Kidney epithelial cell (primary cell): ENCODE measurements around the gene KIAA0930. TPM values are rescaled to one million over a fixed set of nuclear protein-coding genes. Genes with fewer than 3 reads are reported as not detected.

Experiments
- DNase-seq: peaks from one replicate; pipeline ENCODE4 v3.0.0-alpha.2; 2010; ENCODE audit warnings: low read depth
- H3K27me3 ChIP-seq: 2 replicates; pipeline ENCODE4 v1.6.0; 2011; ENCODE audit warnings: low read length; ENCODE audit not compliant: control insufficient read depth, insufficient read depth
- H3K36me3 ChIP-seq: 2 replicates; pipeline ENCODE4 v1.5.1; 2011; ENCODE audit warnings: low read length; ENCODE audit not compliant: control insufficient read depth, insufficient read depth
- H3K4me3 ChIP-seq: 2 replicates; pipeline ENCODE4 v1.5.1; 2011; ENCODE audit warnings: low read depth, mild to moderate bottlenecking, control low read depth, low read length
- CTCF ChIP-seq: IDR thresholded peaks from 2 replicates; pipeline ENCODE4 v1.5.1; 2011; ENCODE audit warnings: mild to moderate bottlenecking, moderate library complexity, low read length, control low read depth, inconsistent platforms; ENCODE audit not compliant: insufficient read depth, poor library complexity, severe bottlenecking
- total RNA-seq: library from RNA; depleted of rRNA; stranded (reverse); fragments of >200 nt; gene quantifications from 2 replicates; pipeline ENCODE4 v1.2.3, GENCODE V29; 2015

Gene KIAA0930
- total RNA-seq, 1 donor from 2014 or later: 61.1 TPM

DNA sequence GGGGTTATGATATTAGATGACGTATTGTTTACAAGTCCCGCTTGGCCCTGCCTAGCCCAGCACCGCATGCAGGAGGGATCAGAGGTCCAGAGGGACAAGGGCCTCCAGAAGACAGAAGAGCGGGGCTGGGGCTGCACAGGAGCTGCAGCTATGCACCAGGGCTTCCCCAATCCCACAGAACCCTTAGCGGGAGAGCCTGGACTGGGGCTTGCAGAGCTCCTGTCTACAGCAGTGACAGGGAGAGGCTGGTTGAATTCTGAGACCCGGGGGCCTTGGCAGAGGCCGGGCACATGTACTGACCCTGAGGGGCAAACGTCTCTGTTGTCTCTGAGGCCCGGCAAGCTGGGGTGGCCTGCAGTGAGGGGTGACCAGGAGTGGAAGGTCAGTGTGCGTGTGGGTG is 6.9 kb downstream of the KIAA0930 start:
- H3K27me3 ChIP-seq: no peaks in the 10 kb centered on the region
- no peak for TF ChIP-seq CTCF
- no peak overlapping the region for H3K4me3 ChIP-seq
- DNase-seq: no peak
- H3K36me3 ChIP-seq: no peaks in the 10 kb centered on the region

DNA sequence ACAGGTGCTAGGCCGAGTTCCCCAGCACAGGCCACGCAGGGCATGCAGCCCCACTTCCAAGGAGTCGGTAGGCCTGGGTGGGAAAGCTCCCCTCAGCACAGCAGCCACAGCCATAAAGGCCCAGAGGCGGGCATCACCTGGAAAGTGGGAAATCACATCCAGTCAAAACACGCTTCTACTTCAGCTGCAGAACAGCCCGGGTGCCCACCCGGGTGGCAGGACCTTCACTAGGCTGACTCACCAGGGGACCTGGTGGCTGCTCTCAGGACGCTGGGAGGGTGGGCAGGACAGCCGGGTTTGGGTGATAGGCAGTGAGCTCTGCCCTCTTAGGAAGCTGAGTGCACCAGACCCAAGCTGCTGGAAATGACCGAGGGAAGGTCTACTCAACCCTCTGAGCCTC is 7.3 kb downstream of the KIAA0930 start:
- Histone ChIP-seq H3K36me3 (no peaks in the 10 kb centered on the region), H3K4me3 (no peak overlapping the region), H3K27me3 (no peaks in the 10 kb centered on the region)
- no peak for TF ChIP-seq CTCF
- DNase-seq: no peak

DNA sequence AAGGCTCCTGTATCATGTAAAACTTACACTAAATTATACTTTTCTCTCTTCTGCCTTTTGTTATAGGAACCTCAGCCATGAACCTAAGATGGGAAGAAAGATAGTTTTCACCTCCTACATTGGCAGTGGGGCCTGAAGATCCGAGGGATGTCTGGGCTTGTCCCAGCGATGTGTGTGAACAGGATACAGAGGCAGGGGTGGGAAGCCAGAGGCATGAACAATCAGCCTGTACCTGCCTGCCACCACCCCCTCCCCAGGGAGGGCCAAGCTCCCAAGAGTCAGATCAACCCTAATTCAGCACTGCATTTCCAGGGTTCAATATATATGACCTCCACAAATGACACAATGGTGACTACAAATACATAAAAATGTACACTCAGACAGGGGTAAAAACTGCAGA is 9.4 kb downstream of the KIAA0930 start:
- Histone ChIP-seq H3K36me3 (no peaks in the 10 kb centered on the region), H3K4me3 (no peak overlapping the region), H3K27me3 (no peaks in the 10 kb centered on the region)
- no peak for TF ChIP-seq CTCF
- no peak for DNase-seq

- no peaks in the 10 kb centered on the region for H3K27me3 ChIP-seq
- no peak overlapping the region for H3K4me3 ChIP-seq
- no peaks in the 10 kb centered on the region for H3K36me3 ChIP-seq
- DNase-seq: no peak
- no peak for TF ChIP-seq CTCF
These were observed 10.5 kb downstream of the KIAA0930 start for GRCh38 chr22:45230026-45230721.

- H3K4me3 ChIP-seq: no peak overlapping the region
- H3K27me3 ChIP-seq: no peaks in the 10 kb centered on the region
- H3K36me3 ChIP-seq: no peaks in the 10 kb centered on the region
- TF ChIP-seq CTCF: no peak
- DNase-seq: no peak
These were observed 11.5 kb downstream of the KIAA0930 start for GRCh38 chr22:45229181-45229580.

GRCh38 chr22:45228401-45228754 is 12.3 kb downstream of the KIAA0930 start:
- Histone ChIP-seq H3K4me3 (no peak overlapping the region), H3K27me3 (no peaks in the 10 kb centered on the region), H3K36me3 (no peaks in the 10 kb centered on the region)
- no peak for DNase-seq
- no peak for TF ChIP-seq CTCF
